Measurements from ENCODE around the gene TEX13D.
"Not testable (repeated sequence)": the region's sequence is repeated elsewhere in the genome, so short reads cannot be mapped to it uniquely, and the experiment has no call there.

Gene TEX13D
- 0 to 0.75 (median 0.10) reads per million in 9 experiments for total RNA-seq

GRCh38 chrX:124332481-124333424 is at the start of gene TEX13D:
Gene TEX13D, plus strand, starts transcription at chrX:124332660. Its CDS starts 258 bp downstream, at chrX:124332918.
- no peaks in the 10 kb centered on the region for H3K9me3 Mint-ChIP-seq
- H3K4me3 Mint-ChIP-seq: no peak within 1 kb of the TSS
- ATAC-seq (replicated peaks) (no peak), DNase-seq (no peak)
- peaks cover 13 to 14% of the 10 kb centered on the region in 2 donors for H3K4me1 Mint-ChIP-seq (ENCODE audit: low read depth in 2 of 2)
- no peaks in the 10 kb centered on the region for H3K27me3 Mint-ChIP-seq
- H3K27ac Mint-ChIP-seq: peak within 1 kb of the TSS in 1 of 2 donors; percentile 86
- peaks cover under 1% of the 10 kb centered on the region for H3K36me3 Mint-ChIP-seq (ENCODE audit: insufficient read depth)

GRCh38 chrX:124289443-124289842 is 43.0 kb upstream of the TEX13D start:
- Mint-ChIP-seq H3K4me1 (ENCODE audit: low read depth in 2 of 2) (no peaks in the 10 kb centered on the region), H3K36me3 (ENCODE audit: insufficient read depth) (no peaks in the 10 kb centered on the region), H3K27ac (no peak overlapping the region), H3K4me3 (no peak overlapping the region), H3K27me3 (no peaks in the 10 kb centered on the region), H3K9me3 (no peaks in the 10 kb centered on the region)
- no peak for DNase-seq
- no peak for ATAC-seq (replicated peaks)

GRCh38 chrX:124293810-124294209 is 38.6 kb upstream of the TEX13D start:
- Mint-ChIP-seq H3K9me3 (no peaks in the 10 kb centered on the region), H3K4me3 (no peak overlapping the region), H3K27ac (no peak overlapping the region), H3K4me1 (ENCODE audit: low read depth in 2 of 2) (no peaks in the 10 kb centered on the region), H3K36me3 (ENCODE audit: insufficient read depth) (no peaks in the 10 kb centered on the region), H3K27me3 (no peaks in the 10 kb centered on the region)
- DNase-seq: no peak
- ATAC-seq (replicated peaks): no peak

GRCh38 chrX:124299323-124299722 is 33.1 kb upstream of the TEX13D start:
- peak overlapping the region in 1 of 2 donors; percentile 69 for H3K27ac Mint-ChIP-seq
- H3K27me3 Mint-ChIP-seq: not testable (repeated sequence)

GRCh38 chrX:124300405-124300804 is 32.1 kb upstream of the TEX13D start:
- Mint-ChIP-seq H3K4me3 (peak overlapping the region; percentile 60 to 80), H3K36me3 (ENCODE audit: insufficient read depth) (peaks cover 3% of the 10 kb centered on the region), H3K27ac (peak overlapping the region; percentile 69 to 91), H3K9me3 (no peaks in the 10 kb centered on the region), H3K4me1 (ENCODE audit: low read depth in 2 of 2) (peaks cover 5 to 20% of the 10 kb centered on the region in 2 donors), H3K27me3 (no peaks in the 10 kb centered on the region)
- peak; percentile 75 for ATAC-seq (replicated peaks)
- DNase-seq: peak; percentile 0 to 20 (median 0)

More at GRCh38 chrX:124299323-124299722, 33.1 kb upstream of the TEX13D start:
- not testable (repeated sequence) for ATAC-seq (replicated peaks); H3K9me3 Mint-ChIP-seq; H3K36me3 Mint-ChIP-seq (ENCODE audit: insufficient read depth); H3K4me3 Mint-ChIP-seq; DNase-seq
- peaks cover 5 to 20% of the 10 kb centered on the region in 2 donors for H3K4me1 Mint-ChIP-seq (ENCODE audit: low read depth in 2 of 2)

GRCh38 chrX:124307253-124307907 is 25.1 kb upstream of the TEX13D start:
- H3K27ac Mint-ChIP-seq: peak overlapping the region in 1 of 2 donors; percentile 59
- no peaks in the 10 kb centered on the region for H3K9me3 Mint-ChIP-seq
- peaks cover 0 to 18% of the 10 kb centered on the region in 2 donors for H3K4me1 Mint-ChIP-seq (ENCODE audit: low read depth in 2 of 2)
- H3K36me3 Mint-ChIP-seq (ENCODE audit: insufficient read depth): no peaks in the 10 kb centered on the region
- H3K4me3 Mint-ChIP-seq: peak overlapping the region in 1 of 2 donors; percentile 6
- no peaks in the 10 kb centered on the region for H3K27me3 Mint-ChIP-seq
- ATAC-seq (replicated peaks): no peak
- no peak for DNase-seq

GRCh38 chrX:124325732-124326131 is 6.7 kb upstream of the TEX13D start:
- DNase-seq (no peak), ATAC-seq (replicated peaks) (no peak)
- Mint-ChIP-seq H3K9me3 (no peaks in the 10 kb centered on the region), H3K36me3 (ENCODE audit: insufficient read depth) (peaks cover 3% of the 10 kb centered on the region), H3K27me3 (no peaks in the 10 kb centered on the region), H3K4me1 (ENCODE audit: low read depth in 2 of 2) (peaks cover 0 to 4% of the 10 kb centered on the region in 2 donors), H3K27ac (no peak overlapping the region), H3K4me3 (no peak overlapping the region)

- Mint-ChIP-seq H3K9me3 (no peaks in the 10 kb centered on the region), H3K4me3 (no peak overlapping the region), H3K27me3 (no peaks in the 10 kb centered on the region), H3K4me1 (ENCODE audit: low read depth in 2 of 2) (peaks cover 3 to 7% of the 10 kb centered on the region in 2 donors), H3K27ac (no peak overlapping the region), H3K36me3 (ENCODE audit: insufficient read depth) (peaks cover 3% of the 10 kb centered on the region)
- ATAC-seq (replicated peaks) (no peak), DNase-seq (no peak)
These were observed 3.7 kb upstream of the TEX13D start for GRCh38 chrX:124328765-124329164.

GRCh38 chrX:124333862-124334261 is 1.4 kb downstream of the TEX13D start:
- Mint-ChIP-seq H3K4me1 (ENCODE audit: low read depth in 2 of 2) (peaks cover 13 to 18% of the 10 kb centered on the region in 2 donors), H3K27me3 (no peaks in the 10 kb centered on the region), H3K36me3 (ENCODE audit: insufficient read depth) (no peaks in the 10 kb centered on the region), H3K27ac (peak overlapping the region in 1 of 2 donors; percentile 86), H3K4me3 (no peak overlapping the region), H3K9me3 (no peaks in the 10 kb centered on the region)
- ATAC-seq (replicated peaks) (no peak), DNase-seq (no peak)

GRCh38 chrX:124334555-124334954 is 2.1 kb downstream of the TEX13D start:
- not testable (repeated sequence) for H3K27me3 Mint-ChIP-seq; DNase-seq; ATAC-seq (replicated peaks); H3K36me3 Mint-ChIP-seq (ENCODE audit: insufficient read depth); H3K4me3 Mint-ChIP-seq; H3K9me3 Mint-ChIP-seq; H3K27ac Mint-ChIP-seq
- peaks cover 13 to 22% of the 10 kb centered on the region in 2 donors for H3K4me1 Mint-ChIP-seq (ENCODE audit: low read depth in 2 of 2)

GRCh38 chrX:124335598-124335997 is 3.1 kb downstream of the TEX13D start:
- Mint-ChIP-seq H3K36me3 (ENCODE audit: insufficient read depth) (peaks cover 3% of the 10 kb centered on the region), H3K9me3 (no peaks in the 10 kb centered on the region), H3K4me3 (peak overlapping the region in 1 of 2 donors; percentile 63), H3K27me3 (no peaks in the 10 kb centered on the region), H3K27ac (peak overlapping the region in 1 of 2 donors; percentile 14), H3K4me1 (ENCODE audit: low read depth in 2 of 2) (peaks cover 13 to 22% of the 10 kb centered on the region in 2 donors)
- ATAC-seq (replicated peaks): no peak
- no peak for DNase-seq

GRCh38 chrX:124337916-124338315 is 5.5 kb downstream of the TEX13D start:
- Mint-ChIP-seq H3K27ac (no peak overlapping the region), H3K9me3 (no peaks in the 10 kb centered on the region), H3K4me3 (no peak overlapping the region), H3K36me3 (ENCODE audit: insufficient read depth) (peaks cover 3% of the 10 kb centered on the region), H3K4me1 (ENCODE audit: low read depth in 2 of 2) (peaks cover 15 to 38% of the 10 kb centered on the region in 2 donors), H3K27me3 (no peaks in the 10 kb centered on the region)
- ATAC-seq (replicated peaks): no peak
- DNase-seq: no peak

GRCh38 chrX:124338733-124339514 is 6.5 kb downstream of the TEX13D start:
- no peaks in the 10 kb centered on the region for H3K9me3 Mint-ChIP-seq
- no peaks in the 10 kb centered on the region for H3K27me3 Mint-ChIP-seq
- DNase-seq (peak; percentile 40 to 50 (median 45)), ATAC-seq (replicated peaks) (peak; percentile 79)
- peak overlapping the region; percentile 12 to 54 for H3K4me3 Mint-ChIP-seq
- H3K4me1 Mint-ChIP-seq (ENCODE audit: low read depth in 2 of 2): peaks cover 15 to 48% of the 10 kb centered on the region in 2 donors
- H3K36me3 Mint-ChIP-seq (ENCODE audit: insufficient read depth): peaks cover 9% of the 10 kb centered on the region
- H3K27ac Mint-ChIP-seq: peak overlapping the region in 1 of 2 donors; percentile 62

Measured in effector memory CD8-positive, alpha-beta T cell (primary cell).